Liver (tissue), 9 donors: Measurements from ENCODE around the gene S100A1. TPM values are rescaled to one million over a fixed set of nuclear protein-coding genes. Genes with fewer than 3 reads are reported as not detected.

Experiments used
- DNase-seq: peaks from one replicate; pipeline ENCODE4 v3.0.0-alpha.2; 2017; ENCODE audit warnings: low spot score
- H3K27ac ChIP-seq, 2 donors: one replicate each; pipeline ENCODE4 v1.7.0; 2013; ENCODE audit warnings: inconsistent platforms in 2 of 2, low read length in 2 of 2, control low read depth in 1 of 2, low read depth in 1 of 2, mild to moderate bottlenecking in 1 of 2
- H3K27me3 ChIP-seq, 4 donors: one replicate each; pipeline versions ENCODE4 v1.6.1 to v1.7.0; 2013; ENCODE audit warnings: low read length in 3 of 4, inconsistent platforms in 1 of 4, mild to moderate bottlenecking in 1 of 4, moderate library complexity in 1 of 4; ENCODE audit not compliant: control insufficient read depth in 4 of 4, insufficient read depth in 4 of 4
- H3K36me3 ChIP-seq, 4 donors: one replicate each; pipeline versions ENCODE4 v1.6.1 to v1.7.0; 2013; ENCODE audit warnings: low read length in 3 of 4, mild to moderate bottlenecking in 3 of 4, low read depth in 1 of 4, moderate library complexity in 1 of 4; ENCODE audit not compliant: control insufficient read depth in 4 of 4, insufficient read depth in 3 of 4
- H3K4me1 ChIP-seq, 4 donors: one replicate each; pipeline versions ENCODE4 v1.6.1 to v1.7.0; 2013; ENCODE audit warnings: low read length in 3 of 4, mild to moderate bottlenecking in 3 of 4, moderate library complexity in 1 of 4; ENCODE audit not compliant: control insufficient read depth in 4 of 4, insufficient read depth in 4 of 4
- H3K4me3 ChIP-seq, 3 donors: one replicate each; pipeline versions ENCODE4 v1.6.1 to v1.7.0; 2013; ENCODE audit warnings: low read length in 3 of 3, control low read depth in 1 of 3, low read depth in 1 of 3, mild to moderate bottlenecking in 1 of 3
- H3K9ac ChIP-seq, 2 donors: one replicate each; pipeline ENCODE4 v1.7.0; 2013; ENCODE audit warnings: low read length in 2 of 2, mild to moderate bottlenecking in 2 of 2, moderate library complexity in 2 of 2, control low read depth in 1 of 2, low read depth in 1 of 2
- H3K9me3 ChIP-seq, 4 donors: one replicate each; pipeline versions ENCODE4 v1.6.1 to v1.7.0; 2013; ENCODE audit warnings: low read length in 3 of 4; ENCODE audit not compliant: control insufficient read depth in 4 of 4
- EGR1 ChIP-seq, 2 donors: IDR thresholded peaks; 2 replicates each; pipeline ENCODE4 v1.6.1; 2016 to 2018; ENCODE audit warnings: antibody characterized with exemption in 2 of 2, low read depth in 2 of 2
- FOXA2 ChIP-seq: IDR thresholded peaks from 2 replicates; pipeline ENCODE4 v1.6.1; 2016; ENCODE audit warnings: antibody characterized with exemption
- HNF4A ChIP-seq, 2 donors: conservative IDR thresholded peaks; 2 replicates each; pipeline ENCODE4 v1.6.1; 2016; ENCODE audit warnings: antibody characterized with exemption in 2 of 2, mild to moderate bottlenecking in 2 of 2
- HNF4G ChIP-seq: IDR thresholded peaks from 2 replicates; pipeline ENCODE4 v1.6.1; 2016; ENCODE audit warnings: antibody characterized with exemption
- JUND ChIP-seq, 2 donors: IDR thresholded peaks; 2 replicates each; pipeline ENCODE4 v1.6.1; 2016; ENCODE audit warnings: antibody characterized with exemption in 2 of 2
- NR2F2 ChIP-seq: IDR thresholded peaks from 2 replicates; pipeline ENCODE4 v1.6.1; 2016; ENCODE audit warnings: antibody characterized with exemption
- RXRA ChIP-seq, 2 donors: IDR thresholded peaks; 2 replicates each; pipeline ENCODE4 v1.6.1; 2017 to 2018; ENCODE audit warnings: antibody characterized with exemption in 2 of 2, mild to moderate bottlenecking in 1 of 2
- SP1 ChIP-seq: IDR thresholded peaks from 2 replicates; pipeline ENCODE4 v1.6.1; 2018; ENCODE audit warnings: antibody characterized with exemption, mild to moderate bottlenecking
- TAF1 ChIP-seq: conservative IDR thresholded peaks from 2 replicates; pipeline ENCODE4 v1.6.1; 2016; ENCODE audit warnings: antibody characterized with exemption, mild to moderate bottlenecking
- WGBS: extraction: QIAGEN DNeasy Blood & Tissue Kit; methylation state at CpG from one replicate; pipeline ENCODE4 v1.1.7; 2013; 5-methylcytosine and 5-hydroxymethylcytosine counted together
- polyA plus RNA-seq, 2 donors: library from polyadenylated mRNA; stranded (reverse) in 1 of 2; unstranded in 1 of 2; fragments of 200-250 nt in 1 of 2; fragments of >200 nt in 1 of 2; fragmentation: Nextera tagmentation in 1 of 2; extraction: Ambion mirVana in 1 of 2; gene quantifications; one replicate each; pipeline versions ENCODE4 v1.2.1 to v1.2.3, GENCODE V29; 2013 to 2015
- total RNA-seq, 2 donors: library from RNA; depleted of rRNA; stranded (reverse); fragments of >200 nt; gene quantifications; one replicate each; pipeline ENCODE4 v1.2.3, GENCODE V29; 2014
- TF ChIP-seq, protein P1 (sequence below): fragments of 150-350 bp; IDR thresholded peaks from 2 replicates; pipeline ENCODE4 v1.5.1; 2017; ENCODE audit warnings: improper control_type of control experiment, low read depth, low read length; ENCODE audit not compliant: missing input control
- TF ChIP-seq, protein P2 (sequence below): IDR thresholded peaks from 2 replicates; pipeline ENCODE4 v1.6.1; 2016; ENCODE audit warnings: antibody characterized with exemption
- TF ChIP-seq, protein P3 (sequence below): IDR thresholded peaks from 2 replicates; pipeline ENCODE4 v1.6.1; 2016; ENCODE audit warnings: antibody characterized with exemption
- donor health status: healthy.
- donor health status: healthy.
- donor health status: healthy.
- donor health status: healthy.
- donor health status: healthy.

The S100A1 gene
- total and polyA plus RNA-seq, 4 donors: 0.21 to 0.33 (median 0.29) TPM

DNA sequence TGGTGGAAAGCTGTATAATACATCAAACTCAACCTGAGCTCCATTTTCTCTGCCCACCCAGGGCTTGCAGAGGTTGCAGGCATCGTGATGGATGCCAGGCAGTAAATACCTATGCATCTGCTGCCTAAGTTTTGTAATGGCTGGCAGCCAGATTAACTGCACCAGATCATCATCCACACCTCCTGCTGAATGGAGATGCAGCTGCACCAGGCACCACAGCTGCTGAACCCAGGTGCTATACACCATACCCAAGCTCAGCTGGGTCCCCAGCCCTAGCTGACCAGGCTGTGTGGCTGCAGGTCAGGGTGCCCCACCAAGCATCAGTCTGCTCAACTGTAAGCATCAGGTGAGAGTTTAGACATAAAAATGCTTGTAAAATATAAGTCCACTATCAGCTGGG is 23.5 kb downstream of the S100A1 start:
- DNase-seq: no peak
- Histone ChIP-seq H3K27ac (no peak overlapping the region), H3K4me1 (peaks cover 0 to 19% (median 10%) of the 10 kb centered on the region in 4 donors), H3K27me3 (no peaks in the 10 kb centered on the region), H3K9me3 (no peaks in the 10 kb centered on the region), H3K36me3 (no peaks in the 10 kb centered on the region), H3K9ac (no peak overlapping the region), H3K4me3 (no peak overlapping the region)
- TF ChIP-seq TAF1 (no peak), HNF4A (conservative IDR thresholded peaks at IDR 0.05) (no peak), EGR1 (IDR thresholded peaks at IDR 0.05; ENCODE audit: low read depth in 2 of 2) (no peak), JUND (IDR thresholded peaks at IDR 0.05) (no peak)
- TF ChIP-seq, protein P1, sequence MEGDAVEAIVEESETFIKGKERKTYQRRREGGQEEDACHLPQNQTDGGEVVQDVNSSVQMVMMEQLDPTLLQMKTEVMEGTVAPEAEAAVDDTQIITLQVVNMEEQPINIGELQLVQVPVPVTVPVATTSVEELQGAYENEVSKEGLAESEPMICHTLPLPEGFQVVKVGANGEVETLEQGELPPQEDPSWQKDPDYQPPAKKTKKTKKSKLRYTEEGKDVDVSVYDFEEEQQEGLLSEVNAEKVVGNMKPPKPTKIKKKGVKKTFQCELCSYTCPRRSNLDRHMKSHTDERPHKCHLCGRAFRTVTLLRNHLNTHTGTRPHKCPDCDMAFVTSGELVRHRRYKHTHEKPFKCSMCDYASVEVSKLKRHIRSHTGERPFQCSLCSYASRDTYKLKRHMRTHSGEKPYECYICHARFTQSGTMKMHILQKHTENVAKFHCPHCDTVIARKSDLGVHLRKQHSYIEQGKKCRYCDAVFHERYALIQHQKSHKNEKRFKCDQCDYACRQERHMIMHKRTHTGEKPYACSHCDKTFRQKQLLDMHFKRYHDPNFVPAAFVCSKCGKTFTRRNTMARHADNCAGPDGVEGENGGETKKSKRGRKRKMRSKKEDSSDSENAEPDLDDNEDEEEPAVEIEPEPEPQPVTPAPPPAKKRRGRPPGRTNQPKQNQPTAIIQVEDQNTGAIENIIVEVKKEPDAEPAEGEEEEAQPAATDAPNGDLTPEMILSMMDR: no peak
- 100% methylated on average over 1 of the region's 1 CpG for WGBS

DNA sequence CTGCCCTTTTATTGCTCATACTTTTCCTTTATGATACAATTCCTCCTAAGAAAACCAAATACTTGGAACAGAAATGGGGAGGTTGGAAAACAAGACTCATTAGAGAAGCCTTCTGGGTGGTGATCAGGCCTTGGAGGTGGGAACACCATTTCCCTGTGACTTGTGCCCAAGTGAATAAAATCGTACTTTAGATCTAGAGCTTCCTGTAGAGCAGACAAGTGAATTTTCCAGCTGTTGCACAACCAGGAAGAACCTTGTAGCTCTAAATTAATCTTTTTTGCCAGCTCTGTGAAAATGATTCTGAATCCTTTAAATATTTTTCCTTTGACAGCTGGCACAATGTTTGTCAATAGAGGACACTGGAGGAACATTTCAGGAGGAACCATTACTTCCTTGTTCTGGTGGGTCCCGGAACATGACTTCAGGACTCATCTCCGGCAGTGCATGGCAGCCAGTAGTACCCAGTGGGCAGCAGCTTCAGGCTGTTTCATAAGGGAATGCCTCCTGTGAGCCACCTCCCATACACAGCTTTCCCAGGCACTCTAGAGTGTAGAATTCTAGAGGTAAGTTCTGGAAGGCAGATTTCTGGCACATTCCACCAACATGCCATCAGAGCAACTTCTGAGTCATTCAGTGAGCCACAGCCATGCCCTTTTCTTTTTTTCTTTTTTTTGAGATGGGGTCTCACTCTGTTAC is 24.7 kb downstream of the S100A1 start:
- no peaks in the 10 kb centered on the region for H3K27me3 ChIP-seq
- DNase-seq: no peak
- H3K9ac ChIP-seq: no peak overlapping the region
- no peaks in the 10 kb centered on the region for H3K9me3 ChIP-seq
- peaks cover 1 to 14% (median 10%) of the 10 kb centered on the region in 4 donors for H3K4me1 ChIP-seq
- no peak for TF ChIP-seq SP1
- TF ChIP-seq HNF4G: no peak
- no peak for TF ChIP-seq FOXA2
- TF ChIP-seq, protein P2, sequence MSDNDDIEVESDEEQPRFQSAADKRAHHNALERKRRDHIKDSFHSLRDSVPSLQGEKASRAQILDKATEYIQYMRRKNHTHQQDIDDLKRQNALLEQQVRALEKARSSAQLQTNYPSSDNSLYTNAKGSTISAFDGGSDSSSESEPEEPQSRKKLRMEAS: no peak
- TF ChIP-seq EGR1 (IDR thresholded peaks at IDR 0.05; ENCODE audit: low read depth in 2 of 2): no peak
- no peak for TF ChIP-seq RXRA (IDR thresholded peaks at IDR 0.05)
- TF ChIP-seq, protein P3, sequence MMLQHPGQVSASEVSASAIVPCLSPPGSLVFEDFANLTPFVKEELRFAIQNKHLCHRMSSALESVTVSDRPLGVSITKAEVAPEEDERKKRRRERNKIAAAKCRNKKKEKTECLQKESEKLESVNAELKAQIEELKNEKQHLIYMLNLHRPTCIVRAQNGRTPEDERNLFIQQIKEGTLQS: no peak
- H3K27ac ChIP-seq: no peak overlapping the region
- no peaks in the 10 kb centered on the region for H3K36me3 ChIP-seq
- no peak overlapping the region for H3K4me3 ChIP-seq
- 62% methylated on average over 3 of the region's 3 CpGs for WGBS

DNA sequence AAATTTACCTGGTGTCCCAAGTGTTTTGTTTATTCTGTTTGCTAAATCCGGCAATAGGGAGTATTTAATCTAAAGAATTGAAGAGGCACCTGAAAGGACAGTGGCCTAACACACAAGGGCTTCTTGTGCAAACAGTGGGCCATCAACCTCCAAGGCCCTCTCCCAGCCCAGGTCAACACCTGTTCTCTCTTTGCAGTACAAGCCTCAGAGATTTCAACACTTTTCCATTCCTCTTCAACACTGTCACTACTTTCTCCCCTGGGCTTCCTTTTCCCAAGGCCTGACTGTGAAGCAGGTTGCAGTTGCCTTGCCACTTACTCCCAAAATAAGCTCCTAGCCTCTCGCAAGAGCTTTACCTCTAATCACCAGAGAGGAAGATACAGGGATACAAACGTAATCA is 27.1 kb downstream of the S100A1 start:
- Histone ChIP-seq H3K4me1 (peaks cover 1 to 12% (median 9%) of the 10 kb centered on the region in 4 donors), H3K27ac (no peak overlapping the region), H3K9ac (no peak overlapping the region), H3K36me3 (no peaks in the 10 kb centered on the region), H3K4me3 (no peak overlapping the region), H3K9me3 (no peaks in the 10 kb centered on the region), H3K27me3 (no peaks in the 10 kb centered on the region)
- DNase-seq: no peak
- TF ChIP-seq HNF4G: no peak
- TF ChIP-seq TAF1: no peak
- TF ChIP-seq NR2F2: no peak
- WGBS: 84% methylated on average over 3 of the region's 3 CpGs
